ENCODE measurements around the gene PFDN1.
"Not testable (repeated sequence)": the region's sequence is repeated elsewhere in the genome, so short reads cannot be mapped to it uniquely, and the experiment has no call there.

PFDN1 gene

GRCh38 chr5:140207250-140207964 is 95.5 kb downstream of the PFDN1 start:
- DNase-seq: no peak

GRCh38 chr5:140205952-140206351 is 96.9 kb downstream of the PFDN1 start:
- no peak for DNase-seq

- no peak for DNase-seq
These were observed 97.7 kb downstream of the PFDN1 start for GRCh38 chr5:140205216-140205615.

- DNase-seq: no peak
These were observed 100.3 kb downstream of the PFDN1 start for GRCh38 chr5:140202610-140203009.

- no peak for DNase-seq
These were observed 100.8 kb downstream of the PFDN1 start for GRCh38 chr5:140202078-140202477.

GRCh38 chr5:140198915-140199314 is 104.0 kb downstream of the PFDN1 start:
- DNase-seq: not testable (repeated sequence)

- DNase-seq: no peak
These were observed 105.9 kb downstream of the PFDN1 start for GRCh38 chr5:140197023-140197422.

GRCh38 chr5:140196115-140196814 is 106.6 kb downstream of the PFDN1 start:
- DNase-seq: no peak

Measured in activated CD4-positive, alpha-beta T cell treated with anti-CD3 and anti-CD28 coated beads for 48 hours (primary cell).